ENCODE results near the gene DLGAP1.

- TF ChIP-seq CTCF (IDR thresholded peaks at IDR 0.05) (no peak), POLR2A (IDR thresholded peaks at IDR 0.05) (no peak)
Observed at GRCh38 chr18:4204438-4204720, 250.7 kb downstream of the DLGAP1 start.

Measured in right lobe of liver (tissue), 4 donors.